Measurements from ENCODE around the gene CHD9.

- no peak for TF ChIP-seq CTCF (IDR thresholded peaks at IDR 0.05)
- no peak for TF ChIP-seq POLR2A (IDR thresholded peaks at IDR 0.05)
- no peak for TF ChIP-seq POLR2AphosphoS5 (IDR thresholded peaks at IDR 0.05)
- TF ChIP-seq EP300 (IDR thresholded peaks at IDR 0.05; ENCODE audit: low read depth): no peak
Observed at GRCh38 chr16:53089434-53090285, 34.9 kb downstream of the CHD9 start.
